H1 (cell line): ENCODE measurements around the gene CYP1B1. TPM values are rescaled to one million over a fixed set of nuclear protein-coding genes. Genes with fewer than 3 reads are reported as not detected.

Experiments
- HDAC6 ChIP-seq: IDR thresholded peaks from one replicate; pipeline ENCODE4 v1.7.1; 2012; ENCODE audit warnings: low read depth, mild to moderate bottlenecking, inconsistent platforms, low read length, moderate library complexity
- polyA plus RNA-seq, 7 experiments: library from polyadenylated mRNA; depleted of rRNA in 3 of 7; stranded (reverse) in 5 of 7; unstranded in 2 of 7; fragments of >200 nt in 5 of 7; fragments of 200-250 nt in 2 of 7; gene quantifications; 1 replicate in 5 of 7; 2 replicates in 1 of 7; 4 replicates in 1 of 7; pipeline versions ENCODE4 v1.2.1 to v1.2.3, GENCODE V29; 2011 to 2013; ENCODE audit warnings: missing spikeins in 2 of 7, mixed read lengths in 2 of 7
- total RNA-seq: library from RNA; stranded (reverse); fragmentation: NEBNext Ultra II Directional; extraction: Animal tissue kit (Norgen Biotek cat#: 25700); gene quantifications from 2 replicates; pipeline ENCODE4 v1.2.1, GENCODE V29; 2021

Gene CYP1B1
- total and polyA plus RNA-seq, 2 of the 8 experiments (the other 6 are each of a cell fraction or from before 2014, with no cell fraction given) = 1.3 to 5.7 TPM

DNA sequence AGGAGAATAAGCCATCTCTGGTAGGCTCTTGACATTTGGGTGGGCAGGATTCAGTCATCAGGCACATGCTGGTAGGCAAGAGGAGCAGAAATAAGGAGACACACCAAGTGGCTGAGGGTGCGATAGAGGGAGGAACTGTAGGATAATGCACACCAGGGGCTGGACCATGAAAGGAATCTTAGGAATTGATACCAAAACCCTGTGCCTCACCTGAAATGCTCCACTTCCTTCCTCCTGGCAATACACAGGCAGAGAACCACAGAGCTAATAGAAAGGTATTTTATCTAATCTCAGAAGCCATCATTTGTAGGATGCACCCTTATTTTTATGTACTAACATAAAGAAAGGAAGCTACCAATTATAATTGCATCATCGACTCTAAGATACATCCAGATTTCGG is 4.4 kb upstream of the CYP1B1 start (continued):
- no peak for TF ChIP-seq HDAC6
- TF ChIP-seq, all 59 proteins: peak for 0
